GM19043 (cell line): ENCODE measurements around the gene NID2.

ENCODE experiments used
- ATAC-seq: cut with Tn5 transposase; IDR thresholded peaks from one replicate; pipeline ENCODE4 v1.9.1; 2021; ENCODE audit warnings: low read depth; ENCODE audit not compliant: unreplicated experiment

NID2 gene

DNA sequence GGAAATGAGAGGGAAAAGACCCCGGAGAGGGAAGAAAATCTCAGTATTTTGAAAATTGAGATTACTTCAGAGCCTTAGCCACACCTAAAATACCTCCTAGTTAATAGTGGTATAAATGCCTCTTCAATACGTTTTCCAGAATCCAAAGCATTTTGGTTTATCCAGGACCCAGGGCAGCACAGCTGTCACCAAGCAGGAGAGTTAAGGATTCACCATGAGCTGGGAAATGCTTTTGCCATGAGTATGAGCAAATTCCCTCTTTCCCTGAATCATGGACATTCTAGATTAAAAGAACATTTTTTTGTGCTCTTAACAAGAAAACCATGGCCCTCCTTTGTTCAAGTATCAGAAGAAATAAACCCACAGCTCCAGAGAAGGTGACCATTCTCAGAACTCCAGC is 101.3 kb downstream of the NID2 start:
- no peak for ATAC-seq

GRCh38 chr14:51963286-51963685 is 105.6 kb downstream of the NID2 start:
- ATAC-seq: no peak

DNA sequence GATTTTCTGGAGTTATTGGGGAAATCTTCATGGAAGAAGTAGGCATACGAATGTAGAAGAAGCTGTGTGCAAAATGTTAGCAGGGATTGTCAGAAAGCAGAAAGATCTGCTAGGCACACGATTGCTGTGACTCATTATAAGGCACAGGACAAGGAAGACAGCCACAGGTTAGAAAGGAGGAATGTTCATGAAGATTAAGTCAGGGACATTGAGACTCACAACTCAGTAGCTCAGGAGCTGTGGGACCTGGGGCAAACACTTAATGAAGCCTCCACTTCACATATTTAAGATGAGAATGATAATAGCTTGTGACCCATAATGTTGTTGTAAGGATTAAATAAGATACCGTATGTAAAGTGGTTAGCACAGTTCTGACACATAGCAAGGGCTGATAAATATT is 106.1 kb downstream of the NID2 start:
- ATAC-seq: no peak

DNA sequence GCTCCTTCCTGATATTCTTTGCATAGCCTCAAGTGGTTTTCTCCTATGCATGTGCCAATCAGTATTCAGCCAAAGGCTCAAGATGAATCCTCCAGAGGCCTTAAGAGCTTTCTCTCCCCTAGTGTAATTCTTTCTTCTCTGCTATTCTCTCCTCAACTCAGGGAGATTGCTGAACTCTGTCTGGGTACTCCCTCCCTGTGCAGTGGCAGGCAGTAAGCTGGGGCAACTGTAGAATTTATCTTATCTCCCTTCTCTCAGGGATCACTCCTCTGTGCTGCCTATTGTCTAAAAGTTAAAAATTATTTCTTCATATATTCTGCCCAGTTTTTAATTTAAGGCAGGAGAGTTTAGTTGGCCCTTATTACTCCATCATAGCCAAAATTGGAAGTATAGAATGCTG is 108.0 kb downstream of the NID2 start:
- ATAC-seq: no peak

DNA sequence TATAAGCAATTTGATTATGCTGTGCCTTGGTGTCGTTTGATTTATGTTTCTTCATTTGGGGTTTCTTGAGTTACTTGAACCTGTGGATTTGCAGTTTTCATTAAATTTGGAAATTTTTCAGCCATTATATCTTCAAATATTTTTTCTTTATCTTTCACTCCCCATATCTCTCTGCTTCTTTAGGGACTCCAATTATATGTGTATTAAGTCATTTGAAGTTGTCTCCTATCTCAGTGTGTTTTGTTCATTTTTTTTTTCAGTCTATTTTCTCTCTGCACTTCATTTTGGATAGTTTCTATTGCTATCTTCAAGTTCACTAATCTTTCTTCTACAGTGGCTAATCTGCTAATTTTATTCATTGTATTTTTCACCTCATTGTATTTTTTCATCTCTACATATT is 108.9 kb downstream of the NID2 start:
- no peak for ATAC-seq

GRCh38 chr14:51957950-51958349 is 110.9 kb downstream of the NID2 start:
- no peak for ATAC-seq
